Hepatocyte (in vitro differentiated cells): ENCODE results near the gene TBC1D5. TPM values are rescaled to one million over a fixed set of nuclear protein-coding genes. Genes with fewer than 3 reads are reported as not detected.

ENCODE experiments used
- DNase-seq: peaks from one replicate; pipeline ENCODE4 v3.0.0-alpha.2; 2016; ENCODE audit warnings: low spot score
- H2AFZ ChIP-seq: fragments of 200-600 bp; sonication (generic); 2 replicates; pipeline ENCODE4 v1.6.0; 2016; ENCODE audit warnings: antibody characterized with exemption, mild to moderate bottlenecking
- H3K27ac ChIP-seq: fragments of 200-600 bp; sonication (generic); 2 replicates; pipeline ENCODE4 v1.5.1; 2016; ENCODE audit warnings: mild to moderate bottlenecking
- H3K27me3 ChIP-seq: fragments of 200-600 bp; sonication (generic); 2 replicates; pipeline ENCODE4 v1.6.1; 2016
- H3K36me3 ChIP-seq: fragments of 200-600 bp; sonication (generic); replicated peaks from 2 replicates; pipeline ENCODE4 v1.5.1; 2016; ENCODE audit warnings: low read depth; ENCODE audit not compliant: insufficient read depth
- H3K4me1 ChIP-seq: fragments of 200-600 bp; sonication (generic); 2 replicates; pipeline ENCODE4 v1.5.1; 2016; ENCODE audit warnings: mild to moderate bottlenecking, moderate library complexity; ENCODE audit not compliant: insufficient read depth
- H3K4me2 ChIP-seq: fragments of 200-600 bp; sonication (generic); 2 replicates; pipeline ENCODE4 v1.6.0; 2016
- H3K4me3 ChIP-seq: fragments of 200-600 bp; sonication (generic); 2 replicates; pipeline ENCODE4 v1.5.1; 2016; ENCODE audit warnings: mild to moderate bottlenecking
- H3K79me2 ChIP-seq: fragments of 200-600 bp; sonication (generic); 2 replicates; pipeline ENCODE4 v1.6.0; 2017; ENCODE audit warnings: mild to moderate bottlenecking
- H3K9me2 ChIP-seq: fragments of 200-600 bp; sonication (generic); replicated peaks from 2 replicates; pipeline ENCODE4 v1.6.0; 2017; ENCODE audit warnings: mild to moderate bottlenecking; ENCODE audit not compliant: insufficient read depth
- H3K9me3 ChIP-seq: fragments of 200-600 bp; sonication (generic); 2 replicates; pipeline ENCODE4 v1.5.1; 2016; ENCODE audit warnings: low read depth, mild to moderate bottlenecking
- H4K20me1 ChIP-seq: fragments of 200-600 bp; sonication (generic); 2 replicates; pipeline ENCODE4 v1.6.0; 2016; ENCODE audit warnings: mild to moderate bottlenecking; ENCODE audit not compliant: insufficient read depth, poor library complexity, severe bottlenecking
- EZH2 ChIP-seq: fragments of 200-600 bp; sonication (generic); IDR thresholded peaks from 2 replicates; pipeline ENCODE4 v1.6.1; 2016; ENCODE audit warnings: antibody characterized with exemption, mild to moderate bottlenecking, borderline replicate concordance
- EZH2phosphoT487 ChIP-seq: fragments of 200-600 bp; sonication (generic); IDR thresholded peaks from one replicate; pipeline ENCODE4 v1.6.1; 2018; ENCODE audit warnings: antibody characterized with exemption, mild to moderate bottlenecking, low read depth, moderate library complexity; ENCODE audit not compliant: unreplicated experiment, severe bottlenecking
- WGBS: methylation state at CpG from one replicate; pipeline ENCODE4 v1.1.6; 2016; ENCODE audit warnings: low lambda C conversion rate; ENCODE audit errors: missing lambda C conversion rate; 5-methylcytosine and 5-hydroxymethylcytosine counted together
- polyA plus RNA-seq: library from polyadenylated mRNA; unstranded; fragments of >200 nt; fragmentation: Nextera tagmentation; extraction: Ambion mirVana; gene quantifications from 2 replicates; pipeline ENCODE4 v1.2.1, GENCODE V29; 2016
- total RNA-seq: library from RNA; depleted of rRNA; stranded (reverse); fragments of >200 nt; gene quantifications from 2 replicates; pipeline ENCODE4 v1.2.3, GENCODE V29; 2014
- TF ChIP-seq, protein P1 (sequence below): fragments of 200-600 bp; sonication (generic); IDR thresholded peaks from 2 replicates; pipeline ENCODE4 v1.5.1; 2016; ENCODE audit warnings: antibody characterized with exemption, mild to moderate bottlenecking; ENCODE audit not compliant: poor library complexity

The TBC1D5 gene
- total and polyA plus RNA-seq, 2 experiments from 2014 or later, result 17.0 to 64.2 TPM

DNA sequence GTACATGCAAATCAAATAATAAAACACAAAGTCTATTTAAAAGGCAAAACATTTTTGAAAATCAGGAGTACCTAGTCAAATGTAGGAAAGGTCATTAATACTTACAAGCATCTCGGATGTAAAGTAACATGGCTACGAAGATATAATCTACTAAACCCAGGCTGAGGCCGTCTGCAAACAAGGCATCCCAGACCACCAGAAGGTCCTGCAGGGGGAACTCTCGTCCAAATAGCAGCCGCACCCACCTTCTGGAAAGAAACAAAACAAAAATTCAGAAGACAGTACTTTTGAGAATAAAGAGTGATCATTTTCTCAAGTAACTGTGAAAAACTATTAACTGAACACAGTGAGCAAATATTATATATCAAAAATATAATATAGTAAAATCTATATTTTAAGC is 434.5 kb downstream of the TBC1D5 start:
- no peaks in the 10 kb centered on the region for H3K9me3 ChIP-seq
- no peak for TF ChIP-seq EZH2
- H3K4me2 ChIP-seq, result no peak overlapping the region
- no peaks in the 10 kb centered on the region for H3K9me2 ChIP-seq
- H3K36me3 ChIP-seq, result no peaks in the 10 kb centered on the region
- no peak overlapping the region for H3K27ac ChIP-seq
- no peaks in the 10 kb centered on the region for H3K27me3 ChIP-seq
- H3K4me3 ChIP-seq, result no peak overlapping the region
- WGBS, result 81% methylated on average over 5 of the region's 5 CpGs
- no peaks in the 10 kb centered on the region for H3K4me1 ChIP-seq
- no peaks in the 10 kb centered on the region for H4K20me1 ChIP-seq
- no peak overlapping the region for H2AFZ ChIP-seq
- H3K79me2 ChIP-seq, result no peaks in the 10 kb centered on the region
- no peak for DNase-seq

DNA sequence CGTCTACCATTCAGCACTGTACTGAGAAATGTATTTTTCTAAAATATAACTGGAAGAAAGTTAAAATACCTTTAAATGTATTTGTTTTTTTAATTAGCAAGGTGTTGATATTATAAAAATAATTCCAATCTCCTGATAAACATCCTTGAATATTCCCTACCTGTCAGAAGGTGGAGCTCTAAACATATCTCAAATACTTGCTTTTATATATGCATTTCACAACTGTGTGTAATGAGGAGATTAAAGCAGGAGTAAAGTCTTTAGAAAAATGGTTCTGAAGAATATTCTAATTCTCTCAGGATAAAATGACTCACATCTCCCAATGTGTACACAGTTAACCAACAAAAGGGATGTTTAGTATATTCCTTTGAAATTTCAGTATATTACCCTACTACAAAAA is 434.9 kb downstream of the TBC1D5 start:
- no peaks in the 10 kb centered on the region for H3K9me3 ChIP-seq
- no peaks in the 10 kb centered on the region for H3K9me2 ChIP-seq
- H3K4me1 ChIP-seq, result no peaks in the 10 kb centered on the region
- H3K27ac ChIP-seq, result no peak overlapping the region
- H4K20me1 ChIP-seq, result no peaks in the 10 kb centered on the region
- no peak for TF ChIP-seq EZH2phosphoT487
- TF ChIP-seq, protein P1, sequence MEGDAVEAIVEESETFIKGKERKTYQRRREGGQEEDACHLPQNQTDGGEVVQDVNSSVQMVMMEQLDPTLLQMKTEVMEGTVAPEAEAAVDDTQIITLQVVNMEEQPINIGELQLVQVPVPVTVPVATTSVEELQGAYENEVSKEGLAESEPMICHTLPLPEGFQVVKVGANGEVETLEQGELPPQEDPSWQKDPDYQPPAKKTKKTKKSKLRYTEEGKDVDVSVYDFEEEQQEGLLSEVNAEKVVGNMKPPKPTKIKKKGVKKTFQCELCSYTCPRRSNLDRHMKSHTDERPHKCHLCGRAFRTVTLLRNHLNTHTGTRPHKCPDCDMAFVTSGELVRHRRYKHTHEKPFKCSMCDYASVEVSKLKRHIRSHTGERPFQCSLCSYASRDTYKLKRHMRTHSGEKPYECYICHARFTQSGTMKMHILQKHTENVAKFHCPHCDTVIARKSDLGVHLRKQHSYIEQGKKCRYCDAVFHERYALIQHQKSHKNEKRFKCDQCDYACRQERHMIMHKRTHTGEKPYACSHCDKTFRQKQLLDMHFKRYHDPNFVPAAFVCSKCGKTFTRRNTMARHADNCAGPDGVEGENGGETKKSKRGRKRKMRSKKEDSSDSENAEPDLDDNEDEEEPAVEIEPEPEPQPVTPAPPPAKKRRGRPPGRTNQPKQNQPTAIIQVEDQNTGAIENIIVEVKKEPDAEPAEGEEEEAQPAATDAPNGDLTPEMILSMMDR, result peak; percentile 24
- TF ChIP-seq EZH2, result no peak
- no peak overlapping the region for H3K4me2 ChIP-seq
- no peak for DNase-seq
- H2AFZ ChIP-seq, result no peak overlapping the region
- H3K79me2 ChIP-seq, result no peaks in the 10 kb centered on the region
- 94% methylated on average over 1 of the region's 1 CpG for WGBS
- H3K27me3 ChIP-seq, result no peaks in the 10 kb centered on the region
- H3K36me3 ChIP-seq, result no peaks in the 10 kb centered on the region
- H3K4me3 ChIP-seq, result no peak overlapping the region

DNA sequence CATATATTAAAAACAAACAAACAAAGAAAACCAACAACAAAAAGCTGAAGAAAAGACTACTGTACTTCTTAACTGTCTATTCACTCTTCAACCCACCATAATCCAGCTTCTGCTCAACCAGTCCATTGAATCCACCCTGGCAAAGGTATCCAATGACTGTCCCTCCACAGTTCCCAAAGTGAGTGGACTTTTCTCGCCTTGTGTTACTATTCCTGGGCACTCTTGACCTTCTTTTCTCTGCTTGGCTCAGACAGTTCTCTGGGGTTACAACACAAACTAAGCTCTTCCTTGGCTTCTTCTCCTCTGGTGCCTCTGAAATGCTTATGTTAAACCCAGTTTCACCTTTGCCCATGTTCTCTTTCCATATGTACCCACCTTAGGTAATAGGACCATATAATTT is 437.5 kb downstream of the TBC1D5 start:
- no peak for DNase-seq
- Histone ChIP-seq H3K79me2 (no peaks in the 10 kb centered on the region), H3K4me1 (no peaks in the 10 kb centered on the region), H4K20me1 (no peaks in the 10 kb centered on the region), H3K27ac (no peak overlapping the region), H3K4me3 (no peak overlapping the region), H3K9me2 (no peaks in the 10 kb centered on the region), H3K27me3 (no peaks in the 10 kb centered on the region), H3K36me3 (no peaks in the 10 kb centered on the region), H3K4me2 (no peak overlapping the region), H3K9me3 (no peaks in the 10 kb centered on the region), H2AFZ (no peak overlapping the region)
- TF ChIP-seq EZH2phosphoT487 (no peak), EZH2 (no peak)
- TF ChIP-seq, protein P1, result no peak
- 0% methylated on average over 1 of the region's 1 CpG for WGBS

DNA sequence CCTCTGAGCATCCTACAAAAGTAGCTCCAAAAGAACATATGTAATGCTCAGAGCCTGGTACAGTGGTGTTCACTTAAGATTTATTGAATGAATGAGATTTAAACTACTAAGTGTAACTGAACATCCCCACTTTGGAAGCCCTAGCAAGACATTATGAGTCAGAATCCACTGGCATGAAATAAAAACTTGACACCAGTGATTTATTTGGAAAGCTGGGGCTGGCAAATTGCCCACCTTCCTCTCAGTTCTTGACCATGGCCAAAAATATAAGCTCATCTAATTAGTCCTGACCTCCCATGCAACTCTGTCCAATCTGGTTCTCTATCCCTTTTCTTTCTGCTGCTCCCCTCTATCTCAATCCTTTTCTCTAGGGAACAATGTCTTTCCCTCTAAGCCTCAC is 439.7 kb downstream of the TBC1D5 start:
- Histone ChIP-seq H3K9me2 (no peaks in the 10 kb centered on the region), H3K79me2 (no peaks in the 10 kb centered on the region), H3K4me1 (no peaks in the 10 kb centered on the region), H3K9me3 (no peaks in the 10 kb centered on the region), H3K27ac (no peak overlapping the region), H3K36me3 (no peaks in the 10 kb centered on the region), H4K20me1 (no peaks in the 10 kb centered on the region), H2AFZ (no peak overlapping the region), H3K4me3 (no peak overlapping the region), H3K27me3 (no peaks in the 10 kb centered on the region), H3K4me2 (no peak overlapping the region)
- DNase-seq, result no peak
- TF ChIP-seq EZH2 (no peak), EZH2phosphoT487 (no peak)
- TF ChIP-seq, protein P1, result no peak
